ENCODE results near the gene CADM2.

DNA sequence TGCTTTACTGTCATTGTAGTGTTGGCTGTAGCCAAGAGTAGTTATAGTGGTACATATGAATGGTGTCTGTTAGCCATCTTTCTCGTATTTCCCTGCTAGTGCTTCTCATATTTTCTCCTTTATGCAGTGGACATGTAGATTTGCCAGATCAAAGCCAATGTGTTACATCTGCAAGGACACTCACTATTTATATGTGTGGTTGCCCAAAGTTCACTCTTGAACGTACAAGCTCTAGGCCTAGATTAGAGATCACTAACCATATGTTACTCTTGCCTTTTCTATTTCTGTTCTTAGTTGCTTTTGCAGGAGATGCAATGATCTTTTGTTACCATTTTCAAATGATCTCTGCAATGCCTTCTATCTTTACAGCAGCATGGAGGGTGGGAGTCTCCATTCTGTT lies 78.4 kb downstream of the CADM2 start:
- TF ChIP-seq, protein P1, sequence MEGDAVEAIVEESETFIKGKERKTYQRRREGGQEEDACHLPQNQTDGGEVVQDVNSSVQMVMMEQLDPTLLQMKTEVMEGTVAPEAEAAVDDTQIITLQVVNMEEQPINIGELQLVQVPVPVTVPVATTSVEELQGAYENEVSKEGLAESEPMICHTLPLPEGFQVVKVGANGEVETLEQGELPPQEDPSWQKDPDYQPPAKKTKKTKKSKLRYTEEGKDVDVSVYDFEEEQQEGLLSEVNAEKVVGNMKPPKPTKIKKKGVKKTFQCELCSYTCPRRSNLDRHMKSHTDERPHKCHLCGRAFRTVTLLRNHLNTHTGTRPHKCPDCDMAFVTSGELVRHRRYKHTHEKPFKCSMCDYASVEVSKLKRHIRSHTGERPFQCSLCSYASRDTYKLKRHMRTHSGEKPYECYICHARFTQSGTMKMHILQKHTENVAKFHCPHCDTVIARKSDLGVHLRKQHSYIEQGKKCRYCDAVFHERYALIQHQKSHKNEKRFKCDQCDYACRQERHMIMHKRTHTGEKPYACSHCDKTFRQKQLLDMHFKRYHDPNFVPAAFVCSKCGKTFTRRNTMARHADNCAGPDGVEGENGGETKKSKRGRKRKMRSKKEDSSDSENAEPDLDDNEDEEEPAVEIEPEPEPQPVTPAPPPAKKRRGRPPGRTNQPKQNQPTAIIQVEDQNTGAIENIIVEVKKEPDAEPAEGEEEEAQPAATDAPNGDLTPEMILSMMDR (IDR thresholded peaks at IDR 0.05 in 2 of 3, conservative IDR thresholded peaks at IDR 0.05 in 1 of 3; ENCODE audit: borderline replicate concordance in 1 of 3, insufficient read depth in 1 of 3, low read depth in 2 of 3, low read length in 2 of 3): no peak
- TF ChIP-seq, protein P2, sequence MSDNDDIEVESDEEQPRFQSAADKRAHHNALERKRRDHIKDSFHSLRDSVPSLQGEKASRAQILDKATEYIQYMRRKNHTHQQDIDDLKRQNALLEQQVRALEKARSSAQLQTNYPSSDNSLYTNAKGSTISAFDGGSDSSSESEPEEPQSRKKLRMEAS (IDR thresholded peaks at IDR 0.05): no peak
- no peak for TF ChIP-seq FOSL1 (IDR thresholded peaks at IDR 0.05; ENCODE audit: low read depth)
- TF ChIP-seq SP1 (IDR thresholded peaks at IDR 0.05; ENCODE audit: low read depth): no peak
- TF ChIP-seq POLR2A (IDR thresholded peaks at IDR 0.05; ENCODE audit: borderline replicate concordance, extremely low read depth, insufficient read depth, insufficient read length): no peak
- TF ChIP-seq EZH2phosphoT487 (IDR thresholded peaks at IDR 0.05; ENCODE audit: borderline replicate concordance): no peak
- TF ChIP-seq ZNF274 (IDR thresholded peaks at IDR 0.05; ENCODE audit: low read depth, low read length): no peak
- no peak for TF ChIP-seq YY1 (IDR thresholded peaks at IDR 0.05; ENCODE audit: extremely low read depth, insufficient replicate concordance, low read depth, low read length)
- no peak for TF ChIP-seq JUND (IDR thresholded peaks at IDR 0.05)
- TF ChIP-seq EGR1 (IDR thresholded peaks at IDR 0.05; ENCODE audit: low read depth): no peak
